Measurements from ENCODE around the gene AMOTL2. TPM values are rescaled to one million over a fixed set of nuclear protein-coding genes. Genes with fewer than 3 reads are reported as not detected.
A peak's percentile ranks its signal among the peaks of the same experiment; 100 is the strongest.

The AMOTL2 gene
- total and polyA plus RNA-seq, 2 donors (not counting 3 experiments of a cell fraction or from before 2014, with no cell fraction given): 130 to 145 TPM

DNA sequence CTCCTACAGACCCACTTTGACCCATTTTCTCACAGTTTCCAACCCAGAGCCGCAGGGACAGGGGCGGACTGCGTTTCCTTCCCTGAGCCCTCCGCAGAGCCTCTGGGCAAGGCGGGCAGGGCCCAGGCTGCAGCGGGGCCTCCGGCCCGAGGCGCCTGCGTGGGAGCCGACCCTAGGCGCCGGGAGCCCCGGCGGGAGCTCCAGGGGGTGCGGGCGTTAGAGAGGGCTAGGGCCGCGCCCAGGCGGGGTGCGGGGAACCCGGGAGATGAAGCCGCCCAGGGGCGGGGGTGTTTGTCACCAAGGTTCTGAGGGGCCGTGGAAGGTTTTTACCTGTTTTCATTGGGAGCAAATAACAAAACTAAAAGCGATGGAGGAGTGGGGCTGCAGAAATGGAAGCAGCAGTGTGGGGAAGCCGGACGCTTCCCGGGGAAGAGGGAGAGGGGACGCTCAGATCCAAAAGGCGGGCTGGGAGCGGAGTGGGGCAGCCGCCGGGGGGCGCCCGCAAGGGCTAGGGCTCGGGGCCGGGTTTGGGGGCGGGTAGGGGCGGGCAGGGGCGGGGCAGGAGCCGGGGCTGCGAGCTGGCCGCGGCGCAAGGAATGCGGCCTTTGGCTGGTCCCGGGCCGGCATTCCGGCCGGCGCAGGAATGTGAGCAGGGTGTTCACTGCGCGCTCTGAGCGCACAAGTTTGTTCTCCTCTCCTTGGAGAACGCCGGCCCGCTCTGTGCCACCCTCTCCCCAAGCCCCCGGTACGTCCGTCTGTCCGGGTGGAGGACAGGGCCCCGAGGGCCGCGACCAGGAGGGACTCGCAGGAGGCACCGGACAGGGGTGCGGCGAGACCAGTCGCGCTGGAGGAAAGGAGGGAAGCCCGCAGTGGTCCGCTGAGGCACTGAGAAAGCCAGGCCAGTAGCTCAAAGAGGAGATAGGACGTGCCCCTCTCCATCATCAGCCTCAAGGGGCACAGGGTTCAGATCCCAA is 61.1 kb downstream of the AMOTL2 start:
- BruUV-seq (replicated peaks): TSS peak; percentile 77

More for the DNA sequence above, 61.1 kb downstream of the AMOTL2 start:
- Histone ChIP-seq H3K27ac (ENCODE audit: insufficient read depth, low read depth, low read length) (peak overlapping the region; percentile 87), H3K4me1 (ENCODE audit: control insufficient read depth, extremely low read depth, insufficient read depth, low read length) (peaks cover 42% of the 10 kb centered on the region), H4K20me1 (replicated peaks; ENCODE audit: control insufficient read depth, extremely low read depth, insufficient read depth, low read length) (no peaks in the 10 kb centered on the region), H3K9me3 (replicated peaks; ENCODE audit: control insufficient read depth, insufficient read depth, low read length) (no peaks in the 10 kb centered on the region), H2AFZ (ENCODE audit: low read depth, low read length) (peak overlapping the region; percentile 50), H3K79me2 (ENCODE audit: control insufficient read depth, insufficient read depth, low read length) (no peaks in the 10 kb centered on the region), H3K9ac (replicated peaks; ENCODE audit: extremely low read depth, insufficient read depth, low read length) (peak overlapping the region; percentile 86), H3K4me2 (ENCODE audit: insufficient read depth, low read length) (peak overlapping the region; percentile 79), H3K4me3 (replicated peaks in 1 of 3; ENCODE audit: insufficient read depth in 1 of 3, low read depth in 1 of 3, low read length in 3 of 3) (peak overlapping the region; percentile 2 to 53 (median 47)), H3K36me3 (ENCODE audit: control insufficient read depth in 2 of 2, extremely low read depth in 1 of 2, insufficient read depth in 2 of 2, low read length in 2 of 2) (no peaks in the 10 kb centered on the region), H3K9me1 (replicated peaks; ENCODE audit: control insufficient read depth, extremely low read depth, insufficient read depth, low read length) (no peaks in the 10 kb centered on the region), H3K27me3 (ENCODE audit: control insufficient read depth in 2 of 2, insufficient read depth in 2 of 2, low read length in 2 of 2) (no peaks in the 10 kb centered on the region)
- CTCF ChIA-PET: interaction anchor here (0.6 to 13.9 kb wide), 19 partner anchors 11 to 173 kb away, joined by 3 to 296 read pairs (median 5); partner anchors contain the start of genes AMOTL2, ANAPC13 and CEP63
- FAIRE-seq: peak; percentile 24
- DNase-seq (ENCODE audit: low read depth, low spot score): peak; percentile 71
- POLR2A ChIA-PET: interaction anchor here (0.7 to 4.1 kb wide), 8 partner anchors 27 to 61 kb away, joined by 3 to 63 read pairs (median 6); partner anchors contain the start of gene AMOTL2
- intact Hi-C loops (cut with micrococcal nuclease): loop anchor here (1.0 kb wide), 2 partner anchors 43 to 65 kb away; no protein-coding TSS in a partner anchor
- dilution Hi-C loops (cut with MboI; ENCODE audit: extremely low pct_ligation_motif_present, low sequenced_read_pairs): no loop called here
- TF ChIP-seq, protein P1, sequence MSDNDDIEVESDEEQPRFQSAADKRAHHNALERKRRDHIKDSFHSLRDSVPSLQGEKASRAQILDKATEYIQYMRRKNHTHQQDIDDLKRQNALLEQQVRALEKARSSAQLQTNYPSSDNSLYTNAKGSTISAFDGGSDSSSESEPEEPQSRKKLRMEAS (IDR thresholded peaks at IDR 0.05; ENCODE audit: insufficient read depth, insufficient read length): no peak
- no peak for TF ChIP-seq JUN (IDR thresholded peaks at IDR 0.05; ENCODE audit: borderline replicate concordance, insufficient read depth, insufficient read length, low read depth)
- no peak for TF ChIP-seq EZH2 (IDR thresholded peaks at IDR 0.05; ENCODE audit: borderline replicate concordance, low read depth, low read length, severe bottlenecking)
- peak; percentile 88 for TF ChIP-seq POLR2A (IDR thresholded peaks at IDR 0.05; ENCODE audit: low read depth, low read length)
- no peak for TF ChIP-seq GATA2 (IDR thresholded peaks at IDR 0.05; ENCODE audit: insufficient read depth, insufficient read length, low read depth, low read length)
- TF ChIP-seq, protein P2, sequence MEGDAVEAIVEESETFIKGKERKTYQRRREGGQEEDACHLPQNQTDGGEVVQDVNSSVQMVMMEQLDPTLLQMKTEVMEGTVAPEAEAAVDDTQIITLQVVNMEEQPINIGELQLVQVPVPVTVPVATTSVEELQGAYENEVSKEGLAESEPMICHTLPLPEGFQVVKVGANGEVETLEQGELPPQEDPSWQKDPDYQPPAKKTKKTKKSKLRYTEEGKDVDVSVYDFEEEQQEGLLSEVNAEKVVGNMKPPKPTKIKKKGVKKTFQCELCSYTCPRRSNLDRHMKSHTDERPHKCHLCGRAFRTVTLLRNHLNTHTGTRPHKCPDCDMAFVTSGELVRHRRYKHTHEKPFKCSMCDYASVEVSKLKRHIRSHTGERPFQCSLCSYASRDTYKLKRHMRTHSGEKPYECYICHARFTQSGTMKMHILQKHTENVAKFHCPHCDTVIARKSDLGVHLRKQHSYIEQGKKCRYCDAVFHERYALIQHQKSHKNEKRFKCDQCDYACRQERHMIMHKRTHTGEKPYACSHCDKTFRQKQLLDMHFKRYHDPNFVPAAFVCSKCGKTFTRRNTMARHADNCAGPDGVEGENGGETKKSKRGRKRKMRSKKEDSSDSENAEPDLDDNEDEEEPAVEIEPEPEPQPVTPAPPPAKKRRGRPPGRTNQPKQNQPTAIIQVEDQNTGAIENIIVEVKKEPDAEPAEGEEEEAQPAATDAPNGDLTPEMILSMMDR (IDR thresholded peaks at IDR 0.05; ENCODE audit: extremely low read depth in 1 of 2, insufficient read depth in 1 of 2, low read depth in 1 of 2, low read length in 2 of 2): peak; percentile 15 to 67
- TF ChIP-seq POLR2AphosphoS5 (IDR thresholded peaks at IDR 0.05; ENCODE audit: insufficient read depth, low read depth, low read length): peak; percentile 92

Data from endothelial cell of umbilical vein (primary cell).